Spleen (tissue), 7 donors: ENCODE data around the gene NOS1AP.

ENCODE experiments used
- CTCF ChIP-seq, 11 experiments: fragments of 200-600 bp in 7 of 11; fragments of 450-650 bp in 4 of 11; sonication (generic) in 4 of 11; IDR thresholded peaks in 8 of 11; conservative IDR thresholded peaks in 3 of 11; 1 replicate in 7 of 11; 2 replicates in 4 of 11; pipeline versions ENCODE4 v1.4.0 to v1.8.0; 2016 to 2021; ENCODE audit warnings: antibody characterized with exemption in 11 of 11, inconsistent platforms in 4 of 11, mild to moderate bottlenecking in 1 of 11
- POLR2A ChIP-seq, 3 donors: fragments of 450-650 bp; IDR thresholded peaks; one replicate each; pipeline ENCODE4 v1.5.1; 2017; ENCODE audit warnings: antibody characterized with exemption in 3 of 3, mild to moderate bottlenecking in 1 of 3
- POLR2AphosphoS5 ChIP-seq, 3 donors: sonication (generic); formaldehyde crosslinking; IDR thresholded peaks; one replicate each; pipeline ENCODE4 v1.5.1; 2017; ENCODE audit warnings: antibody characterized with exemption in 3 of 3
- donor health status: DM: no; HTN: no; CAD: no; lungs with moderate emphysema.
- donor health status: DM: no; HTN: no; CAD: no.
- donor health status: DM: no; HTN: no; CAD: no.

GRCh38 chr1:162197041-162197531 lies 127.6 kb downstream of the NOS1AP start:
- TF ChIP-seq POLR2AphosphoS5 (IDR thresholded peaks at IDR 0.05) (no peak), CTCF (IDR thresholded peaks at IDR 0.05 in 8 of 11, conservative IDR thresholded peaks at IDR 0.05 in 3 of 11) (no peak), POLR2A (IDR thresholded peaks at IDR 0.05) (no peak)
